Inferior parietal cortex (tissue), 1 donor: ENCODE data around the gene RBM10.

Experiments used
- DNase-seq: peaks from one replicate; pipeline ENCODE4 v3.0.0-alpha.2; 2016; ENCODE audit errors: extremely low spot score

Gene RBM10

DNA sequence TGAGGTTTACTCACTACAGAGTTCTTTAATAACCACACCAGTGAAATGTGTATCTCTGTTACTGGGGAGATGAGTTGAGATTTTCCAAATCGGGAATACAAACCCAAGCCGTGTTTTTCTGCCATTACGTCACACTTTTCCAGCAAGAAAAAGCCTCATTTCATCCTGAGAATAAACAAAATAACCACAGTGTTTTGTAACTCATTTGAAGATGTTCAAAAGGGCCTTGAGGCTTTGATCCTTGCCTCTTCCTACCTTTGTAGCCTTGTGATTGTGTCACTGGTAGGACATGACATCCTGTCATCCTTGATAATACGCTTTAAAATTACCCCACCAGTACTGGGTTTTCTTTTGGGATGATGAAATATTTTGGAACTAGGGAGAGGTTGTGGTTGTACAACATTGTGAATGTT lies 90.7 kb downstream of the RBM10 start:
- DNase-seq: no peak
